Measurements from ENCODE around the gene APC2. TPM values are rescaled to one million over a fixed set of nuclear protein-coding genes. Genes with fewer than 3 reads are reported as not detected.
A peak's percentile ranks its signal among the peaks of the same experiment; 100 is the strongest.

Gene APC2
- total RNA-seq, 2 experiments from 2014 or later: 0.57 to 5.5 TPM

GRCh38 chr19:1453525-1454364 lies 3.8 kb downstream of the APC2 start:
- intact Hi-C loops (cut with micrococcal nuclease; ENCODE audit: unreplicated experiment): no loop called here
- no peak overlapping the region for H3K4me2 ChIP-seq (ENCODE audit: low read length)

DNA sequence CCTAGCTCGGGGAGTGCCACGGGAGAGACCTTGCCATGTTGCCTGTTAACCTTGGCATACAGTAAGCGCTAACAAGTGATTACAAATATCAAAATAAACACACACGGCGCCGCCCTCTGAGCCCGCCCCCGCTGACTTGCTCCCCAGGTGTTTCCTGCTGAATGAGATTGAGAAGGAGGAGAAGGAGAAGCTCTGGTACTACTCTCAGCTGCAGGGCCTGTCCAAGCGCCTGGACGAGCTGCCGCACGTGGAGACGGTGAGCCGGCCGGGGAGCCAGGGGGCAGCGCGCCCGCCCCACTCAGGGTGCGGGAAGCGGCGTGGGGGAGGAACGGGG lies 5.0 kb downstream of the APC2 start:
- Histone ChIP-seq H3K79me2 (ENCODE audit: insufficient read depth, low read depth, low read length) (no peaks in the 10 kb centered on the region), H3K4me1 (ENCODE audit: insufficient read depth, low read length, poor library complexity, severe bottlenecking) (peaks cover 31% of the 10 kb centered on the region), H4K20me1 (ENCODE audit: insufficient read depth, low read length) (no peaks in the 10 kb centered on the region), H3K36me3 (ENCODE audit: insufficient read depth, low read length) (no peaks in the 10 kb centered on the region), H3K9me2 (ENCODE audit: insufficient read depth, low read length) (no peaks in the 10 kb centered on the region), H3K9me3 (ENCODE audit: low read length) (no peaks in the 10 kb centered on the region), H3K4me3 (ENCODE audit: low read depth, low read length, poor library complexity, severe bottlenecking) (peak overlapping the region; percentile 52), H3K27ac (ENCODE audit: low read depth, low read length, poor library complexity, severe bottlenecking) (peak overlapping the region; percentile 59), H2AFZ (ENCODE audit: low read length) (no peak overlapping the region), H3K4me2 (ENCODE audit: low read length) (peak overlapping the region; percentile 85)
- intact Hi-C loops (cut with micrococcal nuclease; ENCODE audit: unreplicated experiment): loop anchor here (1.0 kb wide), 1 partner anchor 24 kb away; the partner anchor contains the start of gene C19orf25
- ChIA-PET POLR2A (no interaction called here), CTCF (ENCODE audit: unreplicated experiment) (no interaction called here)
- TF ChIP-seq EZH2phosphoT487 (IDR thresholded peaks at IDR 0.05; ENCODE audit: borderline replicate concordance, low read depth, low read length): no peak
- no peak for TF ChIP-seq CTCF (conservative IDR thresholded peaks at IDR 0.05; ENCODE audit: low read length)
- BruUV-seq (replicated peaks): no TSS peak
- DNase-seq (ENCODE audit: low spot score): no peak

More at GRCh38 chr19:1453525-1454364, 3.8 kb downstream of the APC2 start:
- Histone ChIP-seq H3K36me3 (ENCODE audit: insufficient read depth, low read length) (no peaks in the 10 kb centered on the region), H4K20me1 (ENCODE audit: insufficient read depth, low read length) (no peaks in the 10 kb centered on the region), H3K4me3 (ENCODE audit: low read depth, low read length, poor library complexity, severe bottlenecking) (no peak overlapping the region), H3K4me1 (ENCODE audit: insufficient read depth, low read length, poor library complexity, severe bottlenecking) (peaks cover 40% of the 10 kb centered on the region), H3K27ac (ENCODE audit: low read depth, low read length, poor library complexity, severe bottlenecking) (peak overlapping the region; percentile 9), H3K9me3 (ENCODE audit: low read length) (no peaks in the 10 kb centered on the region), H3K79me2 (ENCODE audit: insufficient read depth, low read depth, low read length) (no peaks in the 10 kb centered on the region), H3K9me2 (ENCODE audit: insufficient read depth, low read length) (no peaks in the 10 kb centered on the region), H2AFZ (ENCODE audit: low read length) (no peak overlapping the region)
- ChIA-PET POLR2A (interaction anchor here (1.1 kb wide), 1 partner anchor 9 kb away, joined by 6 read pairs; no protein-coding TSS in a partner anchor), CTCF (ENCODE audit: unreplicated experiment) (no interaction called here)
- DNase-seq (ENCODE audit: low spot score): no peak
- no peak for TF ChIP-seq CTCF (conservative IDR thresholded peaks at IDR 0.05; ENCODE audit: low read length)
- TF ChIP-seq EZH2phosphoT487 (IDR thresholded peaks at IDR 0.05; ENCODE audit: borderline replicate concordance, low read depth, low read length): no peak
- BruUV-seq (replicated peaks): no TSS peak
